IMR-90 (cell line): ENCODE measurements around the gene PPP2R5E. TPM values are rescaled to one million over a fixed set of nuclear protein-coding genes. Genes with fewer than 3 reads are reported as not detected.

Source experiments
- ATAC-seq: fragments of 200-7000 bp; cut with Tn5 transposase; 2 replicates; pipeline ENCODE4 v1.9.1; 2020; ENCODE audit warnings: low read depth, mild to moderate bottlenecking, moderate library complexity
- BruUV-seq: library from RNA; stranded (reverse); fragments of 400-500 nt; replicated peaks from 2 replicates; lab custom pipeline; 2021; lab: Mats Ljungman, UMichigan
- CTCF ChIA-PET: fragments of 300-600 bp; formaldehyde crosslinking; extraction: SDS; loops from one replicate; lab custom pipeline; 2021; ENCODE audit warnings: antibody characterized with exemption; lab: Yijun Ruan, JAX
- POLR2A ChIA-PET: fragments of 300-600 bp; sonication (Branson Sonifier 250); formaldehyde crosslinking; loops from one replicate; lab custom pipeline; 2022; ENCODE audit warnings: antibody characterized with exemption; ENCODE audit not compliant: unreplicated experiment; lab: Charles Lee
- DNase-seq: peaks from one replicate; pipeline ENCODE4 v3.0.0; 2013
- H2AFZ ChIP-seq: replicated peaks from 2 replicates; pipeline ENCODE3; 2013; ENCODE audit warnings: low read length, mild to moderate bottlenecking; ENCODE audit not compliant: poor library complexity
- H2AK5ac ChIP-seq: 2 replicates; pipeline ENCODE4 v1.6.1; 2013; ENCODE audit warnings: low read depth, low read length, inconsistent platforms
- H2AK9ac ChIP-seq: replicated peaks from 2 replicates; pipeline ENCODE3; 2013; ENCODE audit warnings: mild to moderate bottlenecking, low read depth, low read length, moderate library complexity; ENCODE audit not compliant: poor library complexity
- H2BK120ac ChIP-seq: 2 replicates; pipeline ENCODE4 v1.6.1; 2013; ENCODE audit warnings: low read depth, low read length, inconsistent platforms
- H2BK15ac ChIP-seq: 3 replicates; pipeline ENCODE4 v1.6.1; 2013; ENCODE audit warnings: low read depth, low read length, inconsistent platforms
- H2BK20ac ChIP-seq: 2 replicates; pipeline ENCODE4 v1.6.1; 2013; ENCODE audit warnings: low read depth, mild to moderate bottlenecking, inconsistent platforms, low read length, moderate library complexity
- H2BK5ac ChIP-seq: 2 replicates; pipeline ENCODE4 v1.6.1; 2013; ENCODE audit warnings: mild to moderate bottlenecking, low read depth, low read length, inconsistent platforms; ENCODE audit not compliant: poor library complexity, severe bottlenecking
- H3K14ac ChIP-seq: replicated peaks from 2 replicates; pipeline ENCODE4 v1.6.1; 2013; ENCODE audit warnings: low read depth, low read length, inconsistent platforms
- H3K18ac ChIP-seq: 2 replicates; pipeline ENCODE4 v1.6.1; 2013; ENCODE audit warnings: low read depth, low read length, control low read depth
- H3K23ac ChIP-seq: 2 replicates; pipeline ENCODE4 v1.6.1; 2013; ENCODE audit warnings: low read depth, low read length, inconsistent platforms
- H3K27ac ChIP-seq: 2 replicates; pipeline ENCODE4 v1.5.1; 2013; ENCODE audit warnings: mild to moderate bottlenecking, control low read depth, low read length; ENCODE audit not compliant: insufficient read depth
- H3K27me3 ChIP-seq: 2 replicates; pipeline ENCODE4 v1.6.1; 2013; ENCODE audit warnings: low read length; ENCODE audit not compliant: control insufficient read depth, insufficient read depth
- H3K36me3 ChIP-seq: 2 replicates; pipeline ENCODE4 v1.6.1; 2013; ENCODE audit warnings: low read length, mixed read lengths; ENCODE audit not compliant: control insufficient read depth, insufficient read depth
- H3K4ac ChIP-seq: 2 replicates; pipeline ENCODE4 v1.6.1; 2013; ENCODE audit warnings: low read depth, low read length, inconsistent platforms
- H3K4me1 ChIP-seq: 2 replicates; pipeline ENCODE4 v1.6.1; 2013; ENCODE audit warnings: low read length, mixed read lengths; ENCODE audit not compliant: control insufficient read depth, insufficient read depth
- H3K4me2 ChIP-seq: 2 replicates; pipeline ENCODE4 v1.6.1; 2013; ENCODE audit warnings: low read depth, mild to moderate bottlenecking, control low read depth, low read length, moderate library complexity
- H3K4me3 ChIP-seq: 2 replicates; pipeline ENCODE4 v1.5.1; 2013; ENCODE audit warnings: low read depth, mild to moderate bottlenecking, control low read depth, low read length, moderate library complexity; ENCODE audit not compliant: insufficient read depth
- H3K56ac ChIP-seq: 2 replicates; pipeline ENCODE4 v1.6.1; 2013; ENCODE audit warnings: low read length, inconsistent platforms; ENCODE audit not compliant: insufficient read depth; ENCODE audit errors: extremely low read depth
- H3K79me1 ChIP-seq, 2 experiments: 2 replicates each; pipeline ENCODE4 v1.6.1; 2013; ENCODE audit warnings: low read length in 2 of 2, inconsistent platforms in 1 of 2, low read depth in 1 of 2
- H3K9ac ChIP-seq: 2 replicates; pipeline ENCODE4 v1.6.1; 2013; ENCODE audit warnings: low read depth, low read length, control low read depth
- H3K9me1 ChIP-seq: 2 replicates; pipeline ENCODE4 v1.6.1; 2013; ENCODE audit warnings: low read length, inconsistent platforms; ENCODE audit not compliant: insufficient read depth
- H3K9me3 ChIP-seq: 2 replicates; pipeline ENCODE4 v1.6.1; 2013; ENCODE audit warnings: low read length; ENCODE audit not compliant: control insufficient read depth, insufficient read depth
- H4K20me1 ChIP-seq: 2 replicates; pipeline ENCODE4 v1.6.1; 2013; ENCODE audit warnings: low read length, inconsistent platforms; ENCODE audit not compliant: insufficient read depth
- H4K5ac ChIP-seq: 2 replicates; pipeline ENCODE4 v1.6.1; 2013; ENCODE audit warnings: mild to moderate bottlenecking, low read depth, low read length, control low read depth
- H4K8ac ChIP-seq, 2 experiments: 2 replicates each; pipeline ENCODE4 v1.6.1; 2013; ENCODE audit warnings: low read depth in 2 of 2, low read length in 2 of 2, control low read depth in 1 of 2, inconsistent platforms in 1 of 2
- H4K91ac ChIP-seq: 2 replicates; pipeline ENCODE4 v1.6.1; 2013; ENCODE audit warnings: low read depth, low read length, inconsistent platforms; ENCODE audit not compliant: insufficient read depth
- BHLHE40 ChIP-seq: fragments of 150-350 bp; IDR thresholded peaks from 2 replicates; pipeline ENCODE4 v1.6.1; 2016; ENCODE audit warnings: mild to moderate bottlenecking, low read depth, low read length
- CEBPB ChIP-seq: IDR thresholded peaks from 2 replicates; pipeline ENCODE4 v1.6.1; 2012; ENCODE audit warnings: low read depth, low read length, improper control_type of control experiment
- CHD1 ChIP-seq: IDR thresholded peaks from 2 replicates; pipeline ENCODE4 v1.6.1; 2012; ENCODE audit warnings: low read depth, low read length, improper control_type of control experiment
- MAZ ChIP-seq: IDR thresholded peaks from 2 replicates; pipeline ENCODE4 v1.6.1; 2012; ENCODE audit warnings: low read depth, mild to moderate bottlenecking, low read length, improper control_type of control experiment, moderate library complexity, borderline replicate concordance
- NFE2L2 ChIP-seq: fragments of 150-350 bp; IDR thresholded peaks from 2 replicates; pipeline ENCODE4 v1.6.1; 2016; ENCODE audit warnings: low read depth, mild to moderate bottlenecking, low read length
- POLR2A ChIP-seq: IDR thresholded peaks from 2 replicates; pipeline ENCODE4 v1.6.1; 2012; ENCODE audit warnings: mild to moderate bottlenecking, low read depth, low read length
- RAD21 ChIP-seq: IDR thresholded peaks from 2 replicates; pipeline ENCODE4 v1.6.1; 2012; ENCODE audit warnings: low read length, improper control_type of control experiment
- RCOR1 ChIP-seq: IDR thresholded peaks from 2 replicates; pipeline ENCODE4 v1.6.1; 2012; ENCODE audit warnings: mild to moderate bottlenecking, low read length, improper control_type of control experiment; ENCODE audit not compliant: insufficient replicate concordance
- RFX5 ChIP-seq: IDR thresholded peaks from 2 replicates; pipeline ENCODE4 v1.8.0; 2012; ENCODE audit warnings: low read depth, mild to moderate bottlenecking, low read length, moderate library complexity
- SMC3 ChIP-seq: fragments of 150-350 bp; IDR thresholded peaks from 2 replicates; pipeline ENCODE4 v1.6.1; 2016; ENCODE audit warnings: low read depth, mild to moderate bottlenecking, antibody characterized with exemption, low read length, moderate library complexity
- dilution Hi-C: fragments of 300-500 bp; cut with HindIII; formaldehyde crosslinking; loops from one replicate; pipeline ENCODE4 v1.14.3; 2018; ENCODE audit warnings: low sequenced_read_pairs; ENCODE audit not compliant: unreplicated experiment
- in situ Hi-C: fragments of 300-500 bp; cut with MboI; formaldehyde crosslinking; loops from 3 replicates; pipeline ENCODE4 v1.14.3; 2019; ENCODE audit warnings: low sequenced_read_pairs, inconsistent platforms, mixed read lengths
- intact Hi-C: fragments of 100-400 bp; cut with micrococcal nuclease; formaldehyde crosslinking; loops from 2 replicates; pipeline ENCODE4 v1.10.0; 2022
- polyA plus RNA-seq, 3 experiments: library from polyadenylated mRNA; depleted of rRNA; stranded (reverse); fragments of >200 nt; gene quantifications; 2 replicates each; pipeline ENCODE4 v1.2.3, GENCODE V29; 2012; ENCODE audit warnings: low replicate concordance in 1 of 3
- total RNA-seq: library from RNA; depleted of rRNA; stranded (reverse); fragments of >200 nt; gene quantifications from 2 replicates; pipeline ENCODE4 v1.2.3, GENCODE V29; 2012
- TF ChIP-seq, protein P1 (sequence below): conservative IDR thresholded peaks from 2 replicates; pipeline ENCODE4 v1.5.1; 2012; ENCODE audit warnings: mild to moderate bottlenecking, low read depth, low read length, improper control_type of control experiment
- TF ChIP-seq, protein P2 (sequence below): fragments of 150-350 bp; IDR thresholded peaks from 2 replicates; pipeline ENCODE4 v1.6.1; 2016; ENCODE audit warnings: low read depth, mild to moderate bottlenecking, low read length, moderate library complexity, borderline replicate concordance

Gene PPP2R5E
- total and polyA plus RNA-seq, 2 of the 4 experiments (the other 2 are of a cell fraction) = 9.7 to 12.2 TPM

DNA sequence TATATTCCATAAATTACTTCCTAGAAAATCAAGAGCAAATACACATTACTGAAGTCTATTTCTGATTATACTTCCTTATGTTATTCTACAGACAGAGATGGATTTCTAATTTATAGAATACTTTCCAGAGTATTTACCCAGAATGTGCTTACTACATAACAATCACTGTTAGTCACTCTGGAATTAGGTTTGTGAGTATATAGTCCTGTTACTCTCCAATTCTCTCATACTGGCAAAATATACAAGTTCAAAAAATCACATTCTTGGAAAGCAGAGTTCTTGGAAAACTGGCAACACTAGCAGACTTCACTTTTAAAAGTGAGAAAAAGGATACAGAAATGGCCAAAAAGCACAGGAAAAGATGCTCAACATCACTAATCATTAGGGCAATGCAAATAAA, 7.3 kb downstream of the PPP2R5E start:
- H2BK15ac ChIP-seq = no peak overlapping the region
- H3K79me1 ChIP-seq = peaks cover 22 to 42% of the 10 kb centered on the region in 2 experiments
- H4K8ac ChIP-seq = no peak overlapping the region
- H4K20me1 ChIP-seq = peaks cover 36% of the 10 kb centered on the region
- H3K23ac ChIP-seq = no peak overlapping the region
- no peak overlapping the region for H2AK9ac ChIP-seq
- peaks cover 16% of the 10 kb centered on the region for H3K36me3 ChIP-seq
- no peak overlapping the region for H2AK5ac ChIP-seq
- BruUV-seq = no TSS peak
- no peak overlapping the region for H2AFZ ChIP-seq
- no peaks in the 10 kb centered on the region for H3K4me1 ChIP-seq
- TF ChIP-seq SMC3 (no peak), RCOR1 (no peak), POLR2A (no peak), CHD1 (no peak), BHLHE40 (no peak), RAD21 (no peak), RFX5 (no peak), MAZ (no peak), NFE2L2 (no peak), CEBPB (no peak)
- TF ChIP-seq, protein P1, sequence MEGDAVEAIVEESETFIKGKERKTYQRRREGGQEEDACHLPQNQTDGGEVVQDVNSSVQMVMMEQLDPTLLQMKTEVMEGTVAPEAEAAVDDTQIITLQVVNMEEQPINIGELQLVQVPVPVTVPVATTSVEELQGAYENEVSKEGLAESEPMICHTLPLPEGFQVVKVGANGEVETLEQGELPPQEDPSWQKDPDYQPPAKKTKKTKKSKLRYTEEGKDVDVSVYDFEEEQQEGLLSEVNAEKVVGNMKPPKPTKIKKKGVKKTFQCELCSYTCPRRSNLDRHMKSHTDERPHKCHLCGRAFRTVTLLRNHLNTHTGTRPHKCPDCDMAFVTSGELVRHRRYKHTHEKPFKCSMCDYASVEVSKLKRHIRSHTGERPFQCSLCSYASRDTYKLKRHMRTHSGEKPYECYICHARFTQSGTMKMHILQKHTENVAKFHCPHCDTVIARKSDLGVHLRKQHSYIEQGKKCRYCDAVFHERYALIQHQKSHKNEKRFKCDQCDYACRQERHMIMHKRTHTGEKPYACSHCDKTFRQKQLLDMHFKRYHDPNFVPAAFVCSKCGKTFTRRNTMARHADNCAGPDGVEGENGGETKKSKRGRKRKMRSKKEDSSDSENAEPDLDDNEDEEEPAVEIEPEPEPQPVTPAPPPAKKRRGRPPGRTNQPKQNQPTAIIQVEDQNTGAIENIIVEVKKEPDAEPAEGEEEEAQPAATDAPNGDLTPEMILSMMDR = no peak
- TF ChIP-seq, protein P2, sequence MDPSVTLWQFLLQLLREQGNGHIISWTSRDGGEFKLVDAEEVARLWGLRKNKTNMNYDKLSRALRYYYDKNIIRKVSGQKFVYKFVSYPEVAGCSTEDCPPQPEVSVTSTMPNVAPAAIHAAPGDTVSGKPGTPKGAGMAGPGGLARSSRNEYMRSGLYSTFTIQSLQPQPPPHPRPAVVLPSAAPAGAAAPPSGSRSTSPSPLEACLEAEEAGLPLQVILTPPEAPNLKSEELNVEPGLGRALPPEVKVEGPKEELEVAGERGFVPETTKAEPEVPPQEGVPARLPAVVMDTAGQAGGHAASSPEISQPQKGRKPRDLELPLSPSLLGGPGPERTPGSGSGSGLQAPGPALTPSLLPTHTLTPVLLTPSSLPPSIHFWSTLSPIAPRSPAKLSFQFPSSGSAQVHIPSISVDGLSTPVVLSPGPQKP = no peak
- no peak overlapping the region for H4K91ac ChIP-seq
- H3K14ac ChIP-seq = no peak overlapping the region
- H3K4me2 ChIP-seq = no peak overlapping the region
- ChIA-PET CTCF (no interaction called here), POLR2A (no interaction called here)
- intact Hi-C loops (no loop called here), in situ Hi-C loops (no loop called here), dilution Hi-C loops (no loop called here)
- H3K18ac ChIP-seq = no peak overlapping the region
- no peaks in the 10 kb centered on the region for H3K27me3 ChIP-seq
- peak; percentile 88 for ATAC-seq
- H3K9ac ChIP-seq = no peak overlapping the region
- H3K4ac ChIP-seq = no peak overlapping the region
- H3K4me3 ChIP-seq = no peak overlapping the region
- no peak overlapping the region for H2BK20ac ChIP-seq
- DNase-seq = peak; percentile 55
- no peak overlapping the region for H3K56ac ChIP-seq
- H3K9me3 ChIP-seq = no peaks in the 10 kb centered on the region
- no peak overlapping the region for H2BK120ac ChIP-seq
- no peak overlapping the region for H3K27ac ChIP-seq
- no peak overlapping the region for H2BK5ac ChIP-seq
- H4K5ac ChIP-seq = no peak overlapping the region
- H3K9me1 ChIP-seq = 0 out of 2 replicates have a peak, but pooled peaks cover 2% of the 10 kb centered on the region
